ENCODE results near the gene SLC12A5.

- TF ChIP-seq CTCF (IDR thresholded peaks at IDR 0.05 in 4 of 5, conservative IDR thresholded peaks at IDR 0.05 in 1 of 5): no peak
- TF ChIP-seq POLR2A (IDR thresholded peaks at IDR 0.05): no peak
Observed at GRCh38 chr20:46014517-46015396, 14.3 kb upstream of the SLC12A5 start.

Measured in gastrocnemius medialis (tissue), 4 donors.